Measurements from ENCODE around the gene EPOP. TPM values are rescaled to one million over a fixed set of nuclear protein-coding genes. Genes with fewer than 3 reads are reported as not detected.

EPOP gene
- total and polyA plus RNA-seq, 3 donors from 2014 or later, result 16.8 to 19.4 (median 18.6) TPM

DNA sequence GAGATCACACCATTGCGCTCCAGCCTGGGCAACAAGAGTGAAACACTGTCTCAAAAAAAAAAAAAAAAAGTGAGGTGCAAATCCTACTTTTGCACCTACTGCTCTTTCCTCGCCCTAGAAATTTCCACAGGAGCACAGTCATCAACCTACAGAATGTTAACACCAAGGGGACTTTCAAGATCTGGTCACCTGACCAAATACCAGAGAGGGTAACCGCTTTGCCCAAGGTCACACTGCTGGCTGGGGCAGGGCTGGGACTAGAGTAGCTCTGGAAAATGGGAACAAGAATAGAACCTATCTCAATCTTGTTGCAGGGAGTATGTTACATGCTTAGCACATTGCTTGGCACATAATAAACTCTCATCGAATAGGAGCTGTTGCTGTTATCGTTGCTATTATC, 24.0 kb upstream of the EPOP start:
- Histone ChIP-seq H3K27ac (no peak overlapping the region), H3K9me3 (no peaks in the 10 kb centered on the region), H3K4me3 (no peak overlapping the region), H3K27me3 (no peaks in the 10 kb centered on the region), H3K4me1 (peaks cover 31% of the 10 kb centered on the region), H3K36me3 (ENCODE audit: low read depth, missing control alignments) (no peaks in the 10 kb centered on the region)
- no peak for DNase-seq
- intact Hi-C loops (cut with DNase I; ENCODE audit: low total_unique reads), result no loop called here
- WGBS, 2 donors, result 67 to 82% methylated on average over 5 of the region's 5 CpGs
- TF ChIP-seq, protein P1, sequence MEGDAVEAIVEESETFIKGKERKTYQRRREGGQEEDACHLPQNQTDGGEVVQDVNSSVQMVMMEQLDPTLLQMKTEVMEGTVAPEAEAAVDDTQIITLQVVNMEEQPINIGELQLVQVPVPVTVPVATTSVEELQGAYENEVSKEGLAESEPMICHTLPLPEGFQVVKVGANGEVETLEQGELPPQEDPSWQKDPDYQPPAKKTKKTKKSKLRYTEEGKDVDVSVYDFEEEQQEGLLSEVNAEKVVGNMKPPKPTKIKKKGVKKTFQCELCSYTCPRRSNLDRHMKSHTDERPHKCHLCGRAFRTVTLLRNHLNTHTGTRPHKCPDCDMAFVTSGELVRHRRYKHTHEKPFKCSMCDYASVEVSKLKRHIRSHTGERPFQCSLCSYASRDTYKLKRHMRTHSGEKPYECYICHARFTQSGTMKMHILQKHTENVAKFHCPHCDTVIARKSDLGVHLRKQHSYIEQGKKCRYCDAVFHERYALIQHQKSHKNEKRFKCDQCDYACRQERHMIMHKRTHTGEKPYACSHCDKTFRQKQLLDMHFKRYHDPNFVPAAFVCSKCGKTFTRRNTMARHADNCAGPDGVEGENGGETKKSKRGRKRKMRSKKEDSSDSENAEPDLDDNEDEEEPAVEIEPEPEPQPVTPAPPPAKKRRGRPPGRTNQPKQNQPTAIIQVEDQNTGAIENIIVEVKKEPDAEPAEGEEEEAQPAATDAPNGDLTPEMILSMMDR (IDR thresholded peaks at IDR 0.05), result no peak
- no peak for TF ChIP-seq POLR2A (IDR thresholded peaks at IDR 0.05)

GRCh38 chr17:38697061-38697820, 22.5 kb upstream of the EPOP start:
- Histone ChIP-seq H3K27ac (no peak overlapping the region), H3K4me3 (no peak overlapping the region), H3K36me3 (ENCODE audit: low read depth, missing control alignments) (no peaks in the 10 kb centered on the region), H3K4me1 (peaks cover 29% of the 10 kb centered on the region), H3K9me3 (no peaks in the 10 kb centered on the region), H3K27me3 (no peaks in the 10 kb centered on the region)
- intact Hi-C loops (cut with DNase I; ENCODE audit: low total_unique reads), result no loop called here
- 90 to 95% methylated on average over 4 of the region's 4 CpGs for WGBS, 2 donors
- TF ChIP-seq POLR2A (IDR thresholded peaks at IDR 0.05), result no peak
- TF ChIP-seq, protein P1 (IDR thresholded peaks at IDR 0.05), result no peak
- DNase-seq, result no peak

DNA sequence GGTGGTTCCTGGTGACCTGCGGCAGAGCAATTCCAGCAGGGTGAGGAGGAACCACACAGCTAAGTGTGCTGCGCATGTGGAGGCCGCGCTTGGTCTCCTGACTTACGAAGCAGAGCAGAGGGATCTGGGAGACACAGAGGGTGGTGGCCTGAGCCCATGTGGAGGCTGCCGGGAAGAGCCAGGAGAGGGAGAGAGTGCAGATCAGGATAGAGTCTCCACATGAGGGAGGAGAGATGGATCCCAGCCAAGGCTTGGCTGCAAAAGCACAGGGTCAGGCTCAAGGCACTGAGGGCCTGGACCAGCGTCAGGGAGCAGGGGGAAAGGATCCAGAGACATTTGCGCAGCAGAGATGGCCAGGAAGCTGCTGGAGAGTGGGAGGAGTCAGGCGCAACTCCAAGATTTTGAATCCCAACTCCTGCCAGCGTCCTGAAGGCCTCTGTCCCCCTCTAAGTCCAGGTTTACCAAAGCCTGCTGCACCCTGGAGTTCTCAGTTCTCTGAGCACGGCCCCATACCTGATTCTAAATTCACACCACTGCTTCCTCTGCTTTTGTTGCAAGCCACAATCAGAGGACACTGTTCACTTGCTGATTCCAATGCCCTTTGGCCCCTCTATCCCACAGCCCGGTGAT, 19.1 kb upstream of the EPOP start:
- intact Hi-C loops (cut with DNase I; ENCODE audit: low total_unique reads), result no loop called here
- peak overlapping the region; percentile 44 to 80 for H3K27ac ChIP-seq
- DNase-seq, result peak; percentile 95
- no peaks in the 10 kb centered on the region for H3K36me3 ChIP-seq (ENCODE audit: low read depth, missing control alignments)
- no peak for TF ChIP-seq POLR2A (IDR thresholded peaks at IDR 0.05)
- TF ChIP-seq, protein P1 (IDR thresholded peaks at IDR 0.05), result no peak
- no peaks in the 10 kb centered on the region for H3K27me3 ChIP-seq
- H3K4me1 ChIP-seq, result peaks cover 14% of the 10 kb centered on the region
- WGBS, 2 donors, result 30 to 36% methylated on average over 12 of the region's 12 CpGs
- H3K4me3 ChIP-seq, result no peak overlapping the region
- no peaks in the 10 kb centered on the region for H3K9me3 ChIP-seq

- TF ChIP-seq, protein P1 (IDR thresholded peaks at IDR 0.05), result no peak
- TF ChIP-seq POLR2A (IDR thresholded peaks at IDR 0.05), result no peak
- no peak overlapping the region for H3K27ac ChIP-seq
- no peak overlapping the region for H3K4me3 ChIP-seq
- H3K27me3 ChIP-seq, result no peaks in the 10 kb centered on the region
- WGBS, 2 donors, result 89 to 96% methylated on average over 4 of the region's 4 CpGs
- H3K36me3 ChIP-seq (ENCODE audit: low read depth, missing control alignments), result no peaks in the 10 kb centered on the region
- intact Hi-C loops (cut with DNase I; ENCODE audit: low total_unique reads), result no loop called here
- H3K9me3 ChIP-seq, result no peaks in the 10 kb centered on the region
- peaks cover 14% of the 10 kb centered on the region for H3K4me1 ChIP-seq
- DNase-seq, result no peak
These were observed 16.4 kb upstream of the EPOP start for GRCh38 chr17:38691154-38691553.
